Activated T-helper 2 cell treated with anti-CD3 and anti-CD28 coated beads, Interferon-gamma antibody, Interleukin-2, Interleukin-4, amounts not matched to agents 10 μg/mL and 5 μg/mL and 100 μg/mL, durations not matched to agents 14 hours and 24 hours and 36 hours (primary cell): ENCODE measurements around the gene PTPRN. TPM values are rescaled to one million over a fixed set of nuclear protein-coding genes. Genes with fewer than 3 reads are reported as not detected.

Experiments used
- DNase-seq: peaks from one replicate; pipeline ENCODE4 v3.0.0; 2021; ENCODE audit warnings: low spot score
- H3K27ac Mint-ChIP-seq: one replicate; pipeline ENCODE4 v1.8.0; 2021; ENCODE audit warnings: mixed read lengths
- H3K27me3 Mint-ChIP-seq: one replicate; pipeline ENCODE4 v1.8.0; 2021; ENCODE audit warnings: low read depth, mixed read lengths
- H3K36me3 Mint-ChIP-seq: one replicate; pipeline ENCODE4 v1.8.0; 2021; ENCODE audit warnings: low read depth, mixed read lengths
- H3K4me1 Mint-ChIP-seq: one replicate; pipeline ENCODE4 v1.8.0; 2021; ENCODE audit warnings: low read depth, mixed read lengths
- H3K4me3 Mint-ChIP-seq: one replicate; pipeline ENCODE4 v1.8.0; 2021; ENCODE audit warnings: low read depth, mild to moderate bottlenecking, moderate library complexity, mixed read lengths
- H3K9me3 Mint-ChIP-seq: one replicate; pipeline ENCODE4 v1.8.0; 2021; ENCODE audit warnings: mixed read lengths
- intact Hi-C: fragments of 100-400 bp; cut with micrococcal nuclease; formaldehyde crosslinking; loops from one replicate; pipeline ENCODE4 v1.15.1; 2023
- total RNA-seq: library from RNA; stranded (reverse); gene quantifications from 2 replicates; pipeline ENCODE4 v1.2.3, GENCODE V29; 2022

PTPRN gene
- total RNA-seq, 1 donor from 2014 or later, result 1.6 TPM

DNA sequence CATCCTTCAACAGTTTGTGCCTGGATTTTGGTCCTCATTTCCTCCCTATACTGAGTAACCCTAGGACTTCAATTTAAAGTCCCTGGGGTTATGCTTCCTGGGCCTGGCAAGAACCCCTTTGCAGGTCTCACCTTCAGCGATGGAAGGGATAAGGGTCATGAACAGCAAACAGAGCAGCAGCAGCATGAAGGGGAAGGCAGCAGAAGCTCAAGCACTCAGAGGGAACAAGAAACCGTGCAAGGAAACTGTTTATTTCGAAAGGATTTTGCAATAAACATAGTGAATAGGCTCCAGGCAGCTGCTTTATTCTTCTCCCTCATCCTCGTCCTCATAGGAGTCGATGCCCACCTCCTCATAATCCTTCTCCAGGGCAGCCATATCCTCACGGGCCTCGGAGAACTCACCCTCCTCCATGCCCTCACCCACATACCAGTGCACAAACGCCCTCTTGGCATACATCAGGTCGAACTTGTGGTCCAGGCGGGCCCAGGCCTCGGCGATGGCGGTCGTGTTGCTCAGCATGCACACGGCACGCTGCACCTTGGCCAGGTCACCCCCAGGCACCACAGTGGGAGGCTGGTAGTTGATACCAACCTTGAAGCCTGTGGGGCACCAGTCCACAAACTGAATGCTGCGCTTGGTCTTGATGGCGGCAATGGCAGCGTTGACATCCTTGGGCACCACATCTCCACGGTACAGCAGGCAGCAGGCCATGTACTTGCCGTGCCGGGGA lies 59.0 kb downstream of the PTPRN start:
- Mint-ChIP-seq H3K27me3 (no peaks in the 10 kb centered on the region), H3K9me3 (no peaks in the 10 kb centered on the region), H3K4me1 (peaks cover 70% of the 10 kb centered on the region), H3K36me3 (peaks cover 74% of the 10 kb centered on the region), H3K4me3 (peak overlapping the region; percentile 77), H3K27ac (peak overlapping the region; percentile 47)
- intact Hi-C loops, result loop anchor here (10.0 kb wide), 1 partner anchor 845 kb away; no protein-coding TSS in a partner anchor
- no peak for DNase-seq

DNA sequence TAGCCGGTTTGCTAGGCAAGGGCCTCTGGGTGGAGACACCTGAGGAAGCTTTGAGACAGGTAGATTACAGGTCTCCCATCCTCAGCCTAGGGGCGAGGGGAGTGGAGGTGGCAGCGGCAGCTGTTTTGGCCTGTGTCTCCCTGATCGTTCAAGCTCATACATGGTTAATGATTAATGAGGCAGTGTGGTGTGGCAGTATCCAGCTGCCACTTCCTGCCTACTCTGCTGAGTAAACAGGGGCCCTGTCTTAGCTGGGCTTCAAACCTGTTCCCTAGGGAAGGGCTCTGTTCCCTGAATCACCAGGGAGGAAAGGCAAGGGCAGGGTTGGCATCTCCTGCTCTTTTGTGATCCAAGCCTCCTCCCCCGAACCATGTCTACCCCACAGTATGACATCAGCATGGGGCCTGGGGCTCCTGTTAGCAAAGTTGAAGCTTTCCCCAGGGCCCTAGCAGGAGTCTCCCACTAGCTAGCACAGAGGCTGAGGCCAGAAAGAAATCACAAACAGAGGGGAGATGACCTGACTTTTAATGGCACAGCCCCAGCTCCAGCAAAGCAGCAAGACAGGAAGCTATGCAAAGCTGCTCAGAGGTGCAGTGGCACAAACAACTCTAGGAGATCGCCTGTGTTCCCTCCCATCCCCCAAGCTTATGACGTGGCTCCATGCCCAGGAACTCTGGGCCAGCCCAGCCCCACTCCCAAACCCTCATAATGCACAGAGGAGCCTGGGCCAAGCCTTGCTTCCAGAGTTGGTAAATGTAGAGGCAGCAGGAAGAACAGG lies 59.8 kb downstream of the PTPRN start:
- H3K4me1 Mint-ChIP-seq, result peaks cover 70% of the 10 kb centered on the region
- no peaks in the 10 kb centered on the region for H3K27me3 Mint-ChIP-seq
- no peaks in the 10 kb centered on the region for H3K9me3 Mint-ChIP-seq
- H3K36me3 Mint-ChIP-seq, result peaks cover 74% of the 10 kb centered on the region
- intact Hi-C loops, result no loop called here
- peak; percentile 34 for DNase-seq
- peak overlapping the region; percentile 90 for H3K27ac Mint-ChIP-seq
- peak overlapping the region; percentile 77 for H3K4me3 Mint-ChIP-seq

DNA sequence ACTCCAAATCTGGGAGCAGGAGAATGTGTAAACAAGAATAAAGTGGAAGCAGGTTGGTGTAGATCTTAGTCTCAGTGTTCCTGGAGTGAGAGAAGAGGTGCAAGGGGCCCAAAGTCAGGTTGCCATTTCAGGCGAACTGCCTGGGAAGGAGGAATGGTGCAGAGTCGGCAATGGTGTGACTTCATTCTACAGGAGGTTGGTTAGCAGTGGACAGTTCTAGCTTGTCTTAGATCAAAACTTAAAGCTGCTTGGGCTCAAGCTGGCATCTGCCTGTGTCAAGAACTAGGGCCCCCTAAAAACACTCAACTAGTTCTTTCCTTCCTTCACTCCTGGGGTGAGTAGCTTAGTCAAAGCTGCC lies 60.4 kb downstream of the PTPRN start:
- DNase-seq, result no peak
- H3K27ac Mint-ChIP-seq, result peak overlapping the region; percentile 90
- H3K9me3 Mint-ChIP-seq, result no peaks in the 10 kb centered on the region
- H3K27me3 Mint-ChIP-seq, result no peaks in the 10 kb centered on the region
- H3K36me3 Mint-ChIP-seq, result peaks cover 74% of the 10 kb centered on the region
- peaks cover 71% of the 10 kb centered on the region for H3K4me1 Mint-ChIP-seq
- H3K4me3 Mint-ChIP-seq, result peak overlapping the region; percentile 77
- intact Hi-C loops, result no loop called here

DNA sequence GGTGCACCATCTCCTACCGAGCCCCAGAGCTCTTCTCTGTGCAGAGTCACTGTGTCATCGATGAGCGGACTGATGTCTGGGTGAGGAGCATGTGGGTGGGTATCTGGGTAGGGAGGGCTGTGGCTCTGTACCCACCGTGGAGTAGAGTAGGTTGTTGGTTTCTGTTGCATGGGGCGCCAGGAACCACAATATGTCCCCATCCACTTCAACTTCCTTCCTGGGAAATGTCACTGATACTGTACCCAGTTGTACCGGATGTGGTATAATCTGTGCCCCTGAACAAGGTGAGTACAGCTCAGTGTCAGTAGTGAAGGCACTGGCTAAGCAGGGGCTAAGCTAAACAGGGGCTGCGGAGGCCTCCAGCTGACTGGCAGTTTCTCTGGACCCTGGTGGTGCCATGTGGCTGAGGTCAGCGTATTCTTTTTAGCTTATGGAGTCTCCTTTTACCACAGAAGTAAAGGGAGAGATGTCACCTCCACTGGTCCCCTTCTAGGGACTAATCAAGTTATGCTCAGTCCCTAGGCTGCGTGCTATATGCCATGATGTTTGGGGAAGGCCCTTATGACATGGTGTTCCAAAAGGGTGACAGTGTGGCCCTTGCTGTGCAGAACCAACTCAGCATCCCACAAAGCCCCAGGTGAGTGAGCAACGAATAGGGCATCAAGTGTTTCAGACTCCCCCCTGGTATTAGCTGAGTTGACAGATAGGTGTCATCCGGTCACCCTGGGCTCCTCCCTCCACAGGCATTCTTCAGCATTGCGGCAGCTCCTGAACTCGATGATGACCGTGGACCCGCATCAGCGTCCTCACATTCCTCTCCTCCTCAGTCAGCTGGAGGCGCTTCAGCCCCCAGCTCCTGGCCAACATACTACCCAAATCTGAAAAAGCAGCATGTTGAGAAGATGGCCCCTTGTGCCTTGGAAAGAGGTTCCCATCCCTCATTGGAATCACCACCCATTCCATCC lies 61.2 kb downstream of the PTPRN start:
- Mint-ChIP-seq H3K9me3 (no peaks in the 10 kb centered on the region), H3K36me3 (peaks cover 71% of the 10 kb centered on the region), H3K4me1 (peaks cover 73% of the 10 kb centered on the region), H3K4me3 (peak overlapping the region; percentile 96), H3K27me3 (no peaks in the 10 kb centered on the region), H3K27ac (peak overlapping the region; percentile 82)
- DNase-seq, result peak; percentile 50
- intact Hi-C loops, result loop anchor here (2.0 kb wide), 1 partner anchor 41 kb away; the partner anchor contains the start of gene ZFAND2B

DNA sequence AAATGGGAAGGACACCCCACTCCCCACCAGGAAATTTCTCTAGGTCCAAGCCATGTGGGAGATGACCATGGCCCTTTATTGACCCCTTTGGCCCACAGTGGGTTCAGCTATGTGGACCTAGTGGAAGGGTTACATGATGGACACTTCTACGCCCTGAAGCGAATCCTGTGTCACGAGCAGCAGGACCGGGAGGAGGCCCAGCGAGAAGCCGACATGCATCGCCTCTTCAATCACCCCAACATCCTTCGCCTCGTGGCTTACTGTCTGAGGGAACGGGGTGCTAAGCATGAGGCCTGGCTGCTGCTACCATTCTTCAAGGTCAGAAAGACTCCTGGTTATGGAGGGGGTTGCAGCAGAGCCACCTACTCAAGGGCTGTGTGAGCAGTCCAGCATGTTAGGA lies 62.6 kb downstream of the PTPRN start:
- Mint-ChIP-seq H3K27me3 (no peaks in the 10 kb centered on the region), H3K9me3 (no peaks in the 10 kb centered on the region), H3K4me3 (peak overlapping the region; percentile 96), H3K4me1 (peaks cover 63% of the 10 kb centered on the region), H3K27ac (peak overlapping the region; percentile 82), H3K36me3 (peaks cover 57% of the 10 kb centered on the region)
- intact Hi-C loops, result loop anchor here (2.0 kb wide), 1 partner anchor 40 kb away; the partner anchor contains the start of gene ZFAND2B
- no peak for DNase-seq

DNA sequence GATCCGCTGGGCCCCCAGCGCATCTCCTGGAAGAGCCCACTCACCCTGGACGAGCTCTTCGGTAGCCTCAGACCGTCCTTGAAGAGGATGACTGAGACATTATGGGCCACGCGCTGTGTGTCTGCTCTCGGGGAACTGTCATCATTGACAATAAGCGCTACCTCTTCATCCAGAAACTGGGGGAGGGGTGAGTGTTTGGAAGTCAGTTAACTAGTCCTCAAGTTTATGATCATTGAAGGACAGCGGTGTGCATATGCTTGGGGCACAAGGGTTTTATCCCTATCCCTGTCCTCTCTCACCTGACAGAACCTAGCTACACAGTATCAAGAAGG lies 63.3 kb downstream of the PTPRN start:
- intact Hi-C loops, result loop anchor here (1.0 to 2.0 kb wide), 4 partner anchors 7 to 69 kb away; partner anchors contain the start of genes ANKZF1, ATG9A, TUBA4A and TUBA4B
- peaks cover 56% of the 10 kb centered on the region for H3K4me1 Mint-ChIP-seq
- no peaks in the 10 kb centered on the region for H3K9me3 Mint-ChIP-seq
- DNase-seq, result no peak
- peaks cover 50% of the 10 kb centered on the region for H3K36me3 Mint-ChIP-seq
- H3K27me3 Mint-ChIP-seq, result no peaks in the 10 kb centered on the region
- H3K4me3 Mint-ChIP-seq, result peak overlapping the region; percentile 96
- H3K27ac Mint-ChIP-seq, result peak overlapping the region; percentile 97

DNA sequence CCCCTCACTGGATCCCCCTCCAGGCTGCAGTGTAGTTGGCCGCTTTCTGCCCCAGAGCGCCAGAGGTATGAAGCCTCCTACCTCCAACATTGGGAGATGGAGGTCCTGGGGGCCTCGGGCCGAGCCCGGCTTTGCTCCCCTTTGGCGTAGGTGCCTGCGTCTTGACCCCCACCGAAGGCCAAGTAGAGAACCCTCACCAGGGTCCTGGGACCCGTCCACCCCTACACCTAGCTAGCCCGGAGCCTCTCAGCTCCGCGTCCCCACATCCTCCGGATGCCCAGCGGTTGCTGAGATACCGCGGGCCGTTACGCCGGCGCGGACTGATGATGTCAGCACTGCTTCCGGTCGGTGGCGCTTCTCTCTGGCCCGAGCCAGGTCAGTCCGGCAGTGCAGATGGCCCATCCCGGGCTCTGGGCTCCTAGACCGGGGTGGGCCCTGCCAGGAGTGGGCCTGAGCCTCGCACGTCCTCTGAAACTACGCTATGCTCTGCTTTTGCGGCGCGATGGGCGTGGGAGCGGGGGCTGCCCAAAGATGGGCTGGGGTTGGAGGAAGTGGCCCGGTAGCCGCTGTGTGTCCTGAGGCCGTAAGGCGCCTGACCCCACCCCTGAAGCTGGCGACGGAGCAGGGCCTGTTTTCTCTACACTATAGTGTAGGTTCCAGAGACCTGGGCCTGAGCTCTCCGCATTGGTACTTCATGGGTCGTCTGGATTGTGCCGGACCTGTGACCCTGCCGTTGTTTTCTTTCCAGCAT lies 63.9 kb downstream of the PTPRN start, which contains the start of the genes GLB1L and STK16:
Gene GLB1L (minus strand): TSS at position 297 of the 751 bp plus-strand sequence. CDS start 1,871 bp downstream, outside the sequence.
Gene STK16 (plus strand): TSS at position 332 of the 751 bp plus-strand sequence. CDS start 521 bp downstream, outside the sequence.
- Mint-ChIP-seq H3K4me3 (peak within 1 kb of the TSS; percentile 96), H3K4me1 (peaks cover 50% of the 10 kb centered on the region), H3K27me3 (no peaks in the 10 kb centered on the region), H3K36me3 (peaks cover 45% of the 10 kb centered on the region), H3K9me3 (no peaks in the 10 kb centered on the region), H3K27ac (peak within 1 kb of the TSS; percentile 97)
- intact Hi-C loops, result loop anchor here (1.0 kb wide), 3 partner anchors 8 to 68 kb away; partner anchors contain the start of genes ANKZF1, ATG9A, TUBA4A and TUBA4B
- peak; percentile 88 for DNase-seq

DNA sequence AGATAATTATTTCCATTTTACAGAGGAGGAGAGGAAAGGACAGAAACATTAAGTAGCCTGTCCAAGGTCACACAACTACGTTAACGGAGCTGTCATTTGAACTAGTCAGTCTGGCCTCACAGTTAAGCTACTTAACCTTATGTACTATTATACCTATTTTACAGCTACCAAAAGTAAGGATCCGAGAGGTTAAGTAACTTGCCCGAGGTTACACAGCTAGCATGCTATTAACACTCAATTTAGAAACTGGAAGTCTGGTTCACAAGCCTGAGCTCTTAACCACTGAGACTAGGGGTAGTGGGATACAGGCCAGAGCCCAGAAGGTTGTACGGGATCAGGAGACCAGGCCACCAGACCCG lies 64.4 kb downstream of the PTPRN start:
- Mint-ChIP-seq H3K4me1 (peaks cover 45% of the 10 kb centered on the region), H3K27ac (peak overlapping the region; percentile 97), H3K4me3 (peak overlapping the region; percentile 96), H3K9me3 (no peaks in the 10 kb centered on the region), H3K27me3 (no peaks in the 10 kb centered on the region), H3K36me3 (peaks cover 42% of the 10 kb centered on the region)
- intact Hi-C loops, result loop anchor here (1.0 kb wide), 3 partner anchors 9 to 67 kb away; partner anchors contain the start of genes ANKZF1, ATG9A, TUBA4A and TUBA4B
- DNase-seq, result no peak

DNA sequence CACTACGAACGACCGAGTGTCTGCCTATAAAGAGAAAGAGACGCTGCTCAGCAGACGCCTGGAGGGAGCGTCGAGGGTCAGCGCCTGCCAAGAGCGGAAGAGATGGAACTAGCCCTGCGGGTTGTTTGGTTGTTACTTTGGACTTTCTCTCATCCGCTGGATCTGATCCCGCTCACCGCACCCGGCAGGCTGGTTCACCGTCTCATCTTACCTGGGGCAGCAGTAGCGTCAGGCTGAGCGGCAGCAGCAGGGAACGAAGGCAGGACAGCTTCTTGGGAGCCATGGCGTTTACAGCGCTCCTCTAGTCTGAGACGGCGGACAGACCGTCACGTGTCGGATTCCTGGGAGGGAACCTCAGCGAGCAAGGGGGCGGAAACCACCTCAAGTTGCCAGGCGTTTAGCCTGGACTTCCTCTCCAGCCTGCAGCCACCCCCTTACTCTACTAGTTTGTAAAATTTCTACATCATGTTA lies 65.9 kb downstream of the PTPRN start:
- Mint-ChIP-seq H3K36me3 (peaks cover 34% of the 10 kb centered on the region), H3K27ac (no peak overlapping the region), H3K9me3 (no peaks in the 10 kb centered on the region), H3K4me3 (peak overlapping the region; percentile 33), H3K4me1 (peaks cover 31% of the 10 kb centered on the region), H3K27me3 (no peaks in the 10 kb centered on the region)
- intact Hi-C loops, result no loop called here
- DNase-seq, result no peak
